ENCODE data around the gene FBXO46.
"Not testable (repeated sequence)": the region's sequence is repeated elsewhere in the genome, so short reads cannot be mapped to it uniquely, and the experiment has no call there.

The FBXO46 gene

DNA sequence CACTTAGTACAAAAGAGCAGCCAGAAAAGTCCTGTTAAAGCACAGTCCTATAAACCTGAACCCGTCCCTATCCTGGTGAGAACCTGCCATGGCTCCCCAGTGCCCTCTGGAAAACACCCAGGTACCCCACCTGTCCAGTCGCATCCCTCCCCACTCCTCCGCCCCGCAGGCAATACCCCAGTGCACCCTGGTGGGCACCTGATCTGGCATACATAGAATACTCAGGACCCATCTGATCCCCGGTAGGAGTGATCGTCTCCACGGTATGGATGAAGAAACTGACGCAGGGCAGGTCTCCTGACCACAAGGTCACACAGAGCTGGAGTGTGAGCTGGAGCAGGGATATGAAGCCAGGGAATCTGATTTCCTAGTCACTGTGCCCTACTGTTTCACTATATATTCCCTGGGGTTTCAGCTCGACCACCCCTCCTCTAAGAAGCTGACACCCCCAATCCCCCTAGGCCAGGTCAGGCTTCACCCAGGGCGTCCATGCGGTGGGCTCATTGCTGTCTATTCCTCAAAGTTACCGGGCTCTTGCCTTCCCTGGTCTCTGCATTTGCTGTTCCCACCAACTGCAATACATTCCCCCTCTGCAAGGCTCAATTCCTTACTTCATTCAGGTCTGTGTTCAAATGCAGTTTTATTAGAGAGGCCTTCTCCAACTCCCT lies 12.6 kb downstream of the FBXO46 start:
- no peak for DNase-seq (ENCODE audit: low read depth)

- DNase-seq (ENCODE audit: low read depth) = peak; percentile 96
Observed at GRCh38 chr19:45717131-45717982, 13.3 kb downstream of the FBXO46 start.

GRCh38 chr19:45716359-45717130 lies 14.2 kb downstream of the FBXO46 start:
- DNase-seq (ENCODE audit: low read depth) = no peak

- DNase-seq (ENCODE audit: low read depth) = no peak
Observed at GRCh38 chr19:45715139-45715538, 15.6 kb downstream of the FBXO46 start.

- no peak for DNase-seq (ENCODE audit: low read depth)
Observed at GRCh38 chr19:45713141-45713540, 17.6 kb downstream of the FBXO46 start.

GRCh38 chr19:45712699-45713067 lies 18.0 kb downstream of the FBXO46 start:
- DNase-seq (ENCODE audit: low read depth) = no peak

- no peak for DNase-seq (ENCODE audit: low read depth)
Observed at GRCh38 chr19:45711851-45712698, 18.6 kb downstream of the FBXO46 start.

DNA sequence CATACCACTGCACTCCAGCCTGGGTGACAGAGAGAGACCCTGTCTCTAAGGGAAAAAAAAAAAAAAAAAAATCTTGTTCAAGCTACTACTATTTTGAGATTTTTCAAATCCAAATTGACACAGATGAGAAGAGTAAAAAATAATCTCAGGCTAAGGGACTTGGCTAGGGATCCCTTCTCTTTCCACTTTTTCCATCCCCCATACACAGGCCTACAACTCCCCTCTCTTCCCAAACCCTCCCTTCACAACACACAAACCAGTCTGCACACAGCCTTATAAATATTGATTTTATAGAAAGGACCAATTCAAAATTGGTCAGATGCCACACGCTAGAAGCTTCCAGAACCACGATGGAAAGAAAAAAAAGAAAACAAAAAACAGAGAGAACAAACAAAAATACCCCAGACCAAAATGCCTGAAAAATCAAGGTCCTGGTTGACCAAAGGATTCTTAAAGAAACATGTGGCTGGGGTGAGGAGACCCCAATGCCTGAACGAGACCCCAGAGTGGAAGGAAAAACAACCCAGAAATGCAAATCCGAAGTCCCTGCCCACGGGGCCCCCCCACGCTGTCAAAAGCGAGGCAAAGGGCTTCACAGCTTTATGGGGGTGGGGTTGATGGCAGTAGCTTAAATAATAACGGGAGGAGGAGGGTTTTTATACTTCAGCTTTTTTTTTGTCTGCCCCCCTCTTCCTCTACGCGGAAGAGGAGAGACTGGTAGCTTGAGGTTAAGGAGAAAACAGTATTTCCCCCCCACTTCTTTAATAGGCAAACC lies 20.2 kb downstream of the FBXO46 start:
- no peak for DNase-seq (ENCODE audit: low read depth)

DNA sequence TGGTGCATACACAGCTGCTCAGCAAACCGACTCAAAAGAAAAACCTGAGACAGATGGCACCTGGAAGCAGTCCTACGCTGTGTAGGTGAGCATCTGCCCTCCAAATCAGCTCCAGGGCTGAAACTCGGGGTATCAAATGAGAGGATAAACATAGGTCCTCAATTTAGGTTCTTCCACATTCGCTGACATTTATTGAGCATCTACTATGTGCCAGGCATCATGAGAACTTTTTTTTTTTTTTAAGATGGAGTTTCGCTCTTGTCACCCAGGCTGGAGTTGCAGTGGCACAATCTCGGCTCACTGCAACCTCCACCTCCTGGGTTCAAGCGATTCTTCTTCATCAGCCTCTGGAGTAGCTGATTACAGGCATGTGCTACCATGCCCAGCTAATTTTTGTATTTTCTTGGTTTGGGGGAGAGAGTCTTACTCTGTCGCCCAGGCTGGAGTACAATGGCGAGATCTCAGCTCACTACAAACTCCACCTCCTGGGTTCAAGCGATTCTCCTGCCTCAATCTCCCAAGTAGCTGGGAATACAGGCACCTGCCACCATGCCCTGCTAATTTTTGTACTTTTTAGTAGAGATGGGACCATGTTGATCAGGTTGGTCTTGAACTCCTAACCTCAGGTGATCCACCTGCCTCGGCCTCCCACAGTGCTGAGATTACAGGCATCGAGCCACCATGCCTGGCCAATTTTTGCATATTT lies 24.8 kb downstream of the FBXO46 start:
- DNase-seq (ENCODE audit: low read depth) = no peak

DNA sequence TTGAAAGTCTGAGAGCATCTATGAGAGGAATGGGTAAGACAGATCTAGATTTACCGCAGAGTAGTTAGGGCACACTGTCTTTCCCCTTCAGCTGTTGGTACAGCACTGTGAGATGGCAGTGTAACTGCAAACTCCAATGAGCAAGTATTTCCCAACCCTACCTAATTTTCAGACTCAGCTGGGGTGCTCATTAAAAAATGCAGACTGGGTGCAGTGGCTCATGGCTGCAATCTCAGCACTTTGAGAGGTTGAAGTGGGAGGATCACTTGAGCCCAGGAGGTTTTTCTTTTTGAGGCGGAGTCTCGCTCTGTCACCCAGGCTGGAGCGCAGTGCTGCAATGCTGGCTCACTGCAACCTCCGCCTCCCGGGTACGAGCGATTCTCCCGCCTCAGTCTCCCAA lies 25.6 kb downstream of the FBXO46 start:
- DNase-seq (ENCODE audit: low read depth) = no peak

GRCh38 chr19:45701676-45702075 lies 29.0 kb downstream of the FBXO46 start:
- DNase-seq (ENCODE audit: low read depth) = no peak

GRCh38 chr19:45693106-45693788 lies 37.4 kb downstream of the FBXO46 start:
- peak; percentile 68 for DNase-seq (ENCODE audit: low read depth)

DNA sequence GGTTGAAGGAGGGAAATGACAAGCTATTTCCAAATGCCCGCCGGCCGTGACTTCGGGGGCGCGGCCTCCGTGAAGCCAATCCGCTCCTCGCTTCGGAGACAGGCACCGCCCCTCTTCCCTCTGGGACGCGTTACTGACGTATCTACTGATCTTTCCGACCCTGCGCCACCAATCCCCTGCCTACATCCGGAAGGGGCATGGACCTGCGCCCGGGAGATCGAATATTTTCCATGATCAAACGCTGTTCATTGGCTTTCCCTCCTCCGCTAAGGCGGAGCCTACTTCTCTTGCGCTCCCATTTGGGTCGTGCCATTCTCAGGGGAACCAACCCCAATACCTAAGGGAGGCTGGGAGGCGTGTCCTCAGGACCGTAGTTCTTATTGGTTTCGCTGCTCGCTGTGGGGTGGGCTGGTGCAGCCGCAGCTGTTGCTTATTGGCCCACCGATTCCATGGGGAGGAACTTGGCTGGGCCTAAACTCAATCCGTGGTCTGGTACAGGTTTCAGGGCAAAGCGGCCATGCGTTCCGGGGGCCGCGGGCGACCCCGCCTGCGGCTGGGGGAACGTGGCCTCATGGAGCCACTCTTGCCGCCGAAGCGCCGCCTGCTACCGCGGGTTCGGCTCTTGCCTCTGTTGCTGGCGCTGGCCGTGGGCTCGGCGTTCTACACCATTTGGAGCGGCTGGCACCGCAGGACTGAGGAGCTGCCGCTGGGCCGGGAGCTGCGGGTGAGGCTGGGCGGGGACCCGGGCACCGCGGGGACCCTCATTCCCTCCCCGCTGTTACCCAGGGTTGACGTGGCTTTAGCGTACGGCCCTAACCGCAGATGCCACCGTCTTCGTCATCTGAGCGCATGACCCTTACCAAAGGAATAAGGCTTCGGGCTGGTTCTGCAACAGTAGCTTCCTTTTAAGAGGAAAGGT lies 38.2 kb downstream of the FBXO46 start, which contains the start of gene QPCTL:
TSS of gene QPCTL (plus strand) at position 480 of the 919 bp plus-strand sequence. CDS start at position 518, 38 bp downstream.
- DNase-seq (ENCODE audit: low read depth) = peak; percentile 95

GRCh38 chr19:45691516-45692186 lies 39.0 kb downstream of the FBXO46 start, which contains the start of gene SNRPD2:
Gene SNRPD2 (minus strand): TSS chr19:45691953. CDS start chr19:45691888, 65 bp downstream.
- DNase-seq (ENCODE audit: low read depth) = peak; percentile 89

DNA sequence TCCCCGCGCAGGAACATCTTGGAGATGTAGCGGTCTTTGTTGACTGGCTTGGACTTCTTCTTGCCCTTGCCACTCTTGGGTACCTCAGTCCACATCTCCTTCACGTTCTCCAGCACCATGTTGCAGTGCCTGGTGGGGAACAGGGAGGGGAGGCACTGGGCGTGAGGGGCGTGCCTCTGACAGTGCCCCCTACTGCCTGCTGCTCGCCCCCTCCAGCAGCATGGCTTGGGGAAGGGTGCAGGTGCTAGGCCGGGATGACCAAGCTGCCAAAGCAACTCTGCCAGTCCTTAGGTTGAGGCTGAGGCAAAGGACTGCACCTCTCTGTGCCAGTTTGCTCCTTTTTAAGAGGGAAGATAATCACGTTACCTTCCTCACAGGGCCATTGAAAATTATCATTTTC lies 43.1 kb downstream of the FBXO46 start:
- DNase-seq (ENCODE audit: low read depth) = no peak

GRCh38 chr19:45685045-45685444 lies 45.7 kb downstream of the FBXO46 start:
- DNase-seq (ENCODE audit: low read depth) = not testable (repeated sequence)

GRCh38 chr19:45682908-45683307 lies 47.8 kb downstream of the FBXO46 start:
- DNase-seq (ENCODE audit: low read depth) = no peak

DNA sequence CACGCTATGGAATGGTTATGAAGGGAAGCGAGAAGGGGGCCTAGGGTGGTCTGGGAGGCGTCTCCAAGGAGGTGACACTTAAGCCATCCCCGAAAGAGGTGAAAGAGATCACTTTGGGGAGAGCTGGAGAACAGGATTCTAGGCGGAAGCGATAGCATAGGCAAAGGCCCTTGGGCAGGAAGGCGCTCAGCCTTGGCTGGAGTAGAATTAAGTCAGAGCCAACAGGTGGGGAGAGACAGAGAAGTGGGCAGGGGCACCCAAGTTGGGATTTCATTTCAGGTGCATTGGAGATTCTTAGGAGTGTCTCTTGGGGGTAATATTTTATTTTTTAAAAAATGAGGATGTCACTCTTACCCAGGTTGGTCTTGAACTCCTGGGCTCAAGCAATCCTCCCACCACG lies 48.6 kb downstream of the FBXO46 start:
- no peak for DNase-seq (ENCODE audit: low read depth)

Data from stimulated activated CD8-positive, alpha-beta memory T cell treated with anti-CD3 and anti-CD28 coated beads, Interleukin-4, amount 100 ng/mL, for 24 hours (primary cell).